ENCODE data around the gene SFXN3.

Gene SFXN3

DNA sequence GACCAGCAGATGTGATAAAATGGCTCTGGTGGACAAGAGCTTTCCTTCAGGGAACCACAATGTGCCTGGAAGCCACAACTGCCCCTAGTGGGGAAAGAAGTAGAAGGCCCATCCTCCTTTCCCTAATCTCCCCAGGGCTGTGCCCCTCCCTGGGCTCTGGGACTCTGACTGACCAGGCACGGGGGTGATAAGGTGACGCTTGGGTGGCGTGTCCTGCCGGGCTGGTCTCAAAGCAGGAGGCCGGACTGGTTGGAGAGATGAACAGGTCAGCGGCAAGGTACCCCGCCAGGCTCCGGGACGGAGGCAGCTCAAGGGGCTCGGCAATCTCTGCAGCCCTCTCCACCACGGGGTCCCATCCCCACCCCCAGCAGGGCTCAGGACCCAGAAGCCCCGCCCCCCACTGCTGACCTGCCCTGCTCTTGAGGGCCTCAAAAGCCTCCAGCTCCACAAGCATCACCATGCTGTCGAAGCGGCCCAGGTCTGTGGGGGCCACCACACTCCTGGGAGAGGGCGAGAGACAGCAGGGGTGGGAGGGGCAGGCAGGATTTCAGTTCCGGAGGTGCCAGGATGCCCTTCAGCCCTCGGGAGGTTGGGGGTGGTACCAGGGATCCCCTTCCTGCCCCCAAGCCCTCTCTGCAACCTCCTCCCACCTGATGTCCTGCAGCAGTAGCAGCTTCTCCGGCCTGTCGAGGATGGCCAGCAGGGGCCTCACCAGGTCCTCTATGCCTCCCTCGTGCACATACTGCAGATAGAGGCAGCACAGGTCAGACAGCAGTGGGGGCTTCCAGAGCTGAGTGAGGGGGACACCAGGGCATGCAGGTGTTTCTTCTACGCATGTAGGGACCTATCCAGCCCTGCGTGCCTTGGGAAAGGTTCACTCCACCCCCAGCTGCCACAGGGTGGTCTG, 19.3 kb upstream of the SFXN3 start:
- TF ChIP-seq SNAI2 (CRISPR knock-in tag; IDR thresholded peaks at IDR 0.05) = no peak
- TF ChIP-seq ZC3H10 (CRISPR knock-in tag; IDR thresholded peaks at IDR 0.05) = no peak
- TF ChIP-seq ZNF70 (CRISPR knock-in tag; IDR thresholded peaks at IDR 0.05) = no peak
- no peak for TF ChIP-seq ZFP30 (CRISPR knock-in tag; IDR thresholded peaks at IDR 0.05)
- TF ChIP-seq, protein P1, sequence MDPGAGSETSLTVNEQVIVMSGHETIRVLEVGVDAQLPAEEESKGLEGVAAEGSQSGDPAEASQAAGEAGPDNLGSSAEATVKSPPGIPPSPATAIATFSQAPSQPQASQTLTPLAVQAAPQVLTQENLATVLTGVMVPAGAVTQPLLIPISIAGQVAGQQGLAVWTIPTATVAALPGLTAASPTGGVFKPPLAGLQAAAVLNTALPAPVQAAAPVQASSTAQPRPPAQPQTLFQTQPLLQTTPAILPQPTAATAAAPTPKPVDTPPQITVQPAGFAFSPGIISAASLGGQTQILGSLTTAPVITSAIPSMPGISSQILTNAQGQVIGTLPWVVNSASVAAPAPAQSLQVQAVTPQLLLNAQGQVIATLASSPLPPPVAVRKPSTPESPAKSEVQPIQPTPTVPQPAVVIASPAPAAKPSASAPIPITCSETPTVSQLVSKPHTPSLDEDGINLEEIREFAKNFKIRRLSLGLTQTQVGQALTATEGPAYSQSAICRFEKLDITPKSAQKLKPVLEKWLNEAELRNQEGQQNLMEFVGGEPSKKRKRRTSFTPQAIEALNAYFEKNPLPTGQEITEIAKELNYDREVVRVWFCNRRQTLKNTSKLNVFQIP (CRISPR knock-in tag; IDR thresholded peaks at IDR 0.05; ENCODE audit: borderline replicate concordance, low read depth) = no peak
- TF ChIP-seq ZNF8 (CRISPR knock-in tag; IDR thresholded peaks at IDR 0.05) = no peak
- no peak for TF ChIP-seq ISL1 (CRISPR knock-in tag; IDR thresholded peaks at IDR 0.05)
- TF ChIP-seq TOX (CRISPR knock-in tag; IDR thresholded peaks at IDR 0.05; ENCODE audit: borderline replicate concordance) = no peak
- TF ChIP-seq ZNF565 (CRISPR knock-in tag; conservative IDR thresholded peaks at IDR 0.05; ENCODE audit: low read depth) = no peak
- ATAC-seq = 0 out of 3 replicates have a peak, but pooled peaks have one; percentile 4

DNA sequence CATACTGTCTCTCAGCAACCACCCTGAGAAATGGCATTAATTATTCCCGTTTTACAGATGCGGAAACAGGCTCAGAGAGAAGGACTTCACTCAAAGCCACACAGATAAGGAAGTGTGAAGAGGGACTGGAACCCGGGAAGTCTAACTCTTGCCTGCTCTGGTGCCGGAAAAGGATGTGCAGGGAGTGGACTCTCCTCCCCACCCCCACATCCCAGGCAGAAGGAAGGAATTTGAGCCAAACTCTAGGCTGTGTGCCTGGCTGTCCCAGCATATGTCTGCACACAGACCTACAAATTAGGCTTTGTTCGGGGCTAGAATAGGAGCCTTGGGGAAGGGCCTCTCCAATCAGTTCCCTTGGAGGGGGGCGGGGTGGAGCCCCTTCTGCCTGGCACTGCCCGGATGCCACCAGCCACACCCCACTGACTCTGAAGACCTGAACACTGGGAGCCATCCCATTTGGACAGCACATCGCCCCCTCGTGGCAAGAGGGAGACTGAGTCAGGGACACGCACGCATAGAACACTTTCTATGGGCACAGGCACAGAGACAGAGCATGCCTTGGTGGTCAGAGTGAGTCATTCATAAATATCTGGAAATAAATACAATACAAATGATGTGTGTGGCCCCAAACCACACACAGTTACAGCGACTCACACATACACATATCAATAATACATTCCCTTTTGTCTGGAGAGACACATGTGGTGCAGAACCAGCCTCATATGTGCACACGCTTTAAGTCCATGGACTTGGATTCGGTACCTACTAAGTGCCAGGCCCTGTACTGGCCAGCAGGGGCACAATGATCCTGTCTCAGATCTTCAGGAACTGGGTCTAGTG, 18.3 kb upstream of the SFXN3 start:
- peak; percentile 89 for ATAC-seq
- TF ChIP-seq ZNF565 (CRISPR knock-in tag; conservative IDR thresholded peaks at IDR 0.05; ENCODE audit: low read depth) (no peak), ARNTL (CRISPR knock-in tag; IDR thresholded peaks at IDR 0.05; ENCODE audit: borderline replicate concordance, low read depth) (no peak), ZFP30 (CRISPR knock-in tag; IDR thresholded peaks at IDR 0.05) (no peak), ZNF70 (CRISPR knock-in tag; IDR thresholded peaks at IDR 0.05) (no peak), GLIS3 (CRISPR knock-in tag; IDR thresholded peaks at IDR 0.05) (no peak), ZC3H10 (CRISPR knock-in tag; IDR thresholded peaks at IDR 0.05) (no peak), OSR1 (CRISPR knock-in tag; IDR thresholded peaks at IDR 0.05) (no peak), RARB (CRISPR knock-in tag; IDR thresholded peaks at IDR 0.05) (no peak), ISL1 (CRISPR knock-in tag; IDR thresholded peaks at IDR 0.05) (no peak), ESRRG (CRISPR knock-in tag; IDR thresholded peaks at IDR 0.05) (no peak), ZNF8 (CRISPR knock-in tag; IDR thresholded peaks at IDR 0.05) (no peak), TCF4 (CRISPR knock-in tag; IDR thresholded peaks at IDR 0.05; ENCODE audit: borderline replicate concordance) (no peak), SNAI2 (CRISPR knock-in tag; IDR thresholded peaks at IDR 0.05) (no peak), ZFP3 (CRISPR knock-in tag; IDR thresholded peaks at IDR 0.05) (no peak), PPARA (CRISPR knock-in tag; IDR thresholded peaks at IDR 0.05; ENCODE audit: borderline replicate concordance) (no peak), TOX (CRISPR knock-in tag; IDR thresholded peaks at IDR 0.05; ENCODE audit: borderline replicate concordance) (no peak), BACH2 (CRISPR knock-in tag; IDR thresholded peaks at IDR 0.05; ENCODE audit: borderline replicate concordance) (no peak)
- TF ChIP-seq, protein P2, sequence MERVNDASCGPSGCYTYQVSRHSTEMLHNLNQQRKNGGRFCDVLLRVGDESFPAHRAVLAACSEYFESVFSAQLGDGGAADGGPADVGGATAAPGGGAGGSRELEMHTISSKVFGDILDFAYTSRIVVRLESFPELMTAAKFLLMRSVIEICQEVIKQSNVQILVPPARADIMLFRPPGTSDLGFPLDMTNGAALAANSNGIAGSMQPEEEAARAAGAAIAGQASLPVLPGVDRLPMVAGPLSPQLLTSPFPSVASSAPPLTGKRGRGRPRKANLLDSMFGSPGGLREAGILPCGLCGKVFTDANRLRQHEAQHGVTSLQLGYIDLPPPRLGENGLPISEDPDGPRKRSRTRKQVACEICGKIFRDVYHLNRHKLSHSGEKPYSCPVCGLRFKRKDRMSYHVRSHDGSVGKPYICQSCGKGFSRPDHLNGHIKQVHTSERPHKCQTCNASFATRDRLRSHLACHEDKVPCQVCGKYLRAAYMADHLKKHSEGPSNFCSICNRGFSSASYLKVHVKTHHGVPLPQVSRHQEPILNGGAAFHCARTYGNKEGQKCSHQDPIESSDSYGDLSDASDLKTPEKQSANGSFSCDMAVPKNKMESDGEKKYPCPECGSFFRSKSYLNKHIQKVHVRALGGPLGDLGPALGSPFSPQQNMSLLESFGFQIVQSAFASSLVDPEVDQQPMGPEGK (CRISPR knock-in tag; IDR thresholded peaks at IDR 0.05; ENCODE audit: borderline replicate concordance) = no peak
- TF ChIP-seq, protein P3, sequence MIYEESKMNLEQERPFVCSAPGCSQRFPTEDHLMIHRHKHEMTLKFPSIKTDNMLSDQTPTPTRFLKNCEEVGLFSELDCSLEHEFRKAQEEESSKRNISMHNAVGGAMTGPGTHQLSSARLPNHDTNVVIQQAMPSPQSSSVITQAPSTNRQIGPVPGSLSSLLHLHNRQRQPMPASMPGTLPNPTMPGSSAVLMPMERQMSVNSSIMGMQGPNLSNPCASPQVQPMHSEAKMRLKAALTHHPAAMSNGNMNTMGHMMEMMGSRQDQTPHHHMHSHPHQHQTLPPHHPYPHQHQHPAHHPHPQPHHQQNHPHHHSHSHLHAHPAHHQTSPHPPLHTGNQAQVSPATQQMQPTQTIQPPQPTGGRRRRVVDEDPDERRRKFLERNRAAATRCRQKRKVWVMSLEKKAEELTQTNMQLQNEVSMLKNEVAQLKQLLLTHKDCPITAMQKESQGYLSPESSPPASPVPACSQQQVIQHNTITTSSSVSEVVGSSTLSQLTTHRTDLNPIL (CRISPR knock-in tag; IDR thresholded peaks at IDR 0.05; ENCODE audit: low read depth) = no peak
- TF ChIP-seq, protein P4, sequence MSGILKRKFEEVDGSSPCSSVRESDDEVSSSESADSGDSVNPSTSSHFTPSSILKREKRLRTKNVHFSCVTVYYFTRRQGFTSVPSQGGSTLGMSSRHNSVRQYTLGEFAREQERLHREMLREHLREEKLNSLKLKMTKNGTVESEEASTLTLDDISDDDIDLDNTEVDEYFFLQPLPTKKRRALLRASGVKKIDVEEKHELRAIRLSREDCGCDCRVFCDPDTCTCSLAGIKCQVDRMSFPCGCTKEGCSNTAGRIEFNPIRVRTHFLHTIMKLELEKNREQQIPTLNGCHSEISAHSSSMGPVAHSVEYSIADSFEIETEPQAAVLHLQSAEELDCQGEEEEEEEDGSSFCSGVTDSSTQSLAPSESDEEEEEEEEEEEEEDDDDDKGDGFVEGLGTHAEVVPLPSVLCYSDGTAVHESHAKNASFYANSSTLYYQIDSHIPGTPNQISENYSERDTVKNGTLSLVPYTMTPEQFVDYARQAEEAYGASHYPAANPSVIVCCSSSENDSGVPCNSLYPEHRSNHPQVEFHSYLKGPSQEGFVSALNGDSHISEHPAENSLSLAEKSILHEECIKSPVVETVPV (CRISPR knock-in tag; IDR thresholded peaks at IDR 0.05) = no peak

DNA sequence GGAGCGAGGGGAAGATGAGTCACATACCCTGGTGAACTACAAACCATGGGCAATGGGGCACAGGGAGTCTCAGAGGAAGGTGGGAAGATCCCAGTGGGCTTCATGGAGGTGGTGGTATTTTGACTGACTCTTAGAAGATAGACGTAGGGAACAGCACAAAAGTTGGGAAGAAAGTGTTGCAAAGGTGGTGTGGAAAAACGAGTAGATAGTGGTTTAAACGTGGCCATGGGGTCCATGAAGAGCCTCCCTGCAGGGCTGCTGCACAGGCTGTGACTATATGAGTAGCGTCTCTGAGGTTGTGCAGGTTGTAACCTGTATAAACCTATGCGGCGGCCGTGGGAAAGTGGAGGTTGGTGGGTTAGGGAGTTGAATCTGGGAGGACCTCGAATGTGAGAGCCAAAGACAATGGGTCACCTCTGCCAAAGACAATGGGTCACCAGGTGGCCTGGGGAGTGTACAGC, 17.6 kb upstream of the SFXN3 start:
- no peak for ATAC-seq
- no peak for TF ChIP-seq OSR1 (CRISPR knock-in tag; IDR thresholded peaks at IDR 0.05)
- no peak for TF ChIP-seq TCF4 (CRISPR knock-in tag; IDR thresholded peaks at IDR 0.05; ENCODE audit: borderline replicate concordance)
- TF ChIP-seq ZC3H10 (CRISPR knock-in tag; IDR thresholded peaks at IDR 0.05) = no peak
- TF ChIP-seq, protein P5, sequence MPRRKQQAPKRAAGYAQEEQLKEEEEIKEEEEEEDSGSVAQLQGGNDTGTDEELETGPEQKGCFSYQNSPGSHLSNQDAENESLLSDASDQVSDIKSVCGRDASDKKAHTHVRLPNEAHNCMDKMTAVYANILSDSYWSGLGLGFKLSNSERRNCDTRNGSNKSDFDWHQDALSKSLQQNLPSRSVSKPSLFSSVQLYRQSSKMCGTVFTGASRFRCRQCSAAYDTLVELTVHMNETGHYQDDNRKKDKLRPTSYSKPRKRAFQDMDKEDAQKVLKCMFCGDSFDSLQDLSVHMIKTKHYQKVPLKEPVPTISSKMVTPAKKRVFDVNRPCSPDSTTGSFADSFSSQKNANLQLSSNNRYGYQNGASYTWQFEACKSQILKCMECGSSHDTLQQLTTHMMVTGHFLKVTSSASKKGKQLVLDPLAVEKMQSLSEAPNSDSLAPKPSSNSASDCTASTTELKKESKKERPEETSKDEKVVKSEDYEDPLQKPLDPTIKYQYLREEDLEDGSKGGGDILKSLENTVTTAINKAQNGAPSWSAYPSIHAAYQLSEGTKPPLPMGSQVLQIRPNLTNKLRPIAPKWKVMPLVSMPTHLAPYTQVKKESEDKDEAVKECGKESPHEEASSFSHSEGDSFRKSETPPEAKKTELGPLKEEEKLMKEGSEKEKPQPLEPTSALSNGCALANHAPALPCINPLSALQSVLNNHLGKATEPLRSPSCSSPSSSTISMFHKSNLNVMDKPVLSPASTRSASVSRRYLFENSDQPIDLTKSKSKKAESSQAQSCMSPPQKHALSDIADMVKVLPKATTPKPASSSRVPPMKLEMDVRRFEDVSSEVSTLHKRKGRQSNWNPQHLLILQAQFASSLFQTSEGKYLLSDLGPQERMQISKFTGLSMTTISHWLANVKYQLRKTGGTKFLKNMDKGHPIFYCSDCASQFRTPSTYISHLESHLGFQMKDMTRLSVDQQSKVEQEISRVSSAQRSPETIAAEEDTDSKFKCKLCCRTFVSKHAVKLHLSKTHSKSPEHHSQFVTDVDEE (CRISPR knock-in tag; IDR thresholded peaks at IDR 0.05) = no peak
- TF ChIP-seq GLIS3 (CRISPR knock-in tag; IDR thresholded peaks at IDR 0.05) = no peak
- no peak for TF ChIP-seq ZNF565 (CRISPR knock-in tag; conservative IDR thresholded peaks at IDR 0.05; ENCODE audit: low read depth)
- TF ChIP-seq, protein P4 (CRISPR knock-in tag; IDR thresholded peaks at IDR 0.05) = no peak
- TF ChIP-seq ZNF70 (CRISPR knock-in tag; IDR thresholded peaks at IDR 0.05) = no peak
- no peak for TF ChIP-seq SNAI2 (CRISPR knock-in tag; IDR thresholded peaks at IDR 0.05)
- no peak for TF ChIP-seq ESRRG (CRISPR knock-in tag; IDR thresholded peaks at IDR 0.05)
